GM12872 (cell line): ENCODE measurements around the gene MSI2.

Source experiments
- CTCF ChIP-seq: IDR thresholded peaks from 3 replicates; pipeline ENCODE4 v1.5.1; 2011; ENCODE audit warnings: low read depth, mild to moderate bottlenecking, low read length, moderate library complexity; ENCODE audit not compliant: insufficient read depth

MSI2 gene

DNA sequence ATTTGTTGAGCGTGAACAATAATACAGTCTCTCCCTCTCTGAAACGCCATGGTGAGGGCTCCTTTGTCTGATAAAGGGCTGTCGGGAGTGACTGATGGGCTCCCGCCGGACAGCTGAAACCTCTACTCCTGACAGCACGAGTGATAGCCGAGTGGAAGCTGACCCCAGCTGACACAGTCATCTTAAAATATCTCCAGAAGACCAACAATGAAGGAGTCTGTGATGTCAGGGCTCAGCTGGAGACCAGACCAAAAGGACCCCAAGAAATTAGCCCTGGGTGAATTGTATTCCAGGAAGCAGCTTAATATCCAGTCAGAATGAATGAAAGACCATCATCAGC is 466.4 kb downstream of the MSI2 start:
- TF ChIP-seq CTCF = no peak

- no peak for TF ChIP-seq CTCF
These were observed 467.2 kb downstream of the MSI2 start for GRCh38 chr17:57723427-57724025.

DNA sequence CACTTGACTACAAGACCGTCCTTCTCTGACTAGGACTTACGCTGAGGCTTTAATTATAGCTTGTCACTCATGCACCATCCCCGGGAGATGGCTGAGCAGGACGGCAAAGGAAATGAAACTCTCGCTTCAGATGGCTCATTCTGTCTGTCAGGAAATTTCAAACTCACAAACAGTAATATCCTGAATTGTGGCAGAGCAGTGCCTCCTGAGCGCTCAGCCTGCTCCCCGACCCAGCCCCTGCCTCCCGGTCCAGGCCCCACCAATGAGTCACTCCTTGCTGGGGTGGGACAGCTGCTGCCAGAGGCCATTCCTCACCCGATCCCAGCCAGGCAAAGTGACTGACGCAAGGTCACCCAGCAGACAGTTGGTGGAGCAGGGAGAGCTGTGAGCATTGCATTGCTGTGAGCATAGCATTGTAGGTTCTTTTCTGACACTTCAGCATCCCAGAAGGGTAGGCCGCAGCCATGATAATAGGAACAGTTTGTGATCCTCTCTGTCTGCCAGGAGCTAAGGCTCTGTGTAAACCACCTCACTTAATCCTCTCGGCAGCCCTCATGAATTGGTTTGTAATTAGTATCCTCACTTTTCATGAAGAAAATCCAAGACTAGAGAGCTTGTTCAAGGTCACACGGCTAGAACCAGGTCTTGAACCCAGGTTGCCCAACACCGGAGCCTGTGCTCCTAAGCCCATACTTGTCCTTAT is 467.9 kb downstream of the MSI2 start:
- TF ChIP-seq CTCF = no peak

DNA sequence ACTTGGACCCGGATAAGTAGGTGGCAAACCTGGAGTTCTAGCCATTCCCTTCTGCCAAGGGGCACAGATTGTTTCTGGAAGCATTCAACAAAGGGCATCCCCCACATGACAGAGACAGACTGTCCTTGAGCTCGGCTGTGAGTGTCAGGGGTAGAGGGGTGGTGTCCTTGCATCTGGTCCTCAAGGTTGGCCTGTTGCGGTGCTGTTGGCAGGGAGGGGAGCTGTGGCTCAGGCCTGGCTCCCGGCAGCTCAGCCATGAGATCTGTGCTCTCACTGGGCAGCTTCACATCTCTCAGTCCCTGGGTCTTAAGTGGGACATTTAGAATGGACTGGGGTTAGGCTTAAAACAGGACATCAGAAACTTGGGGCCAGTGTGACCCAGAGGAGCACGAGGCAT is 468.4 kb downstream of the MSI2 start:
- no peak for TF ChIP-seq CTCF

- TF ChIP-seq CTCF = no peak
These were observed 470.0 kb downstream of the MSI2 start for GRCh38 chr17:57726213-57726790.

DNA sequence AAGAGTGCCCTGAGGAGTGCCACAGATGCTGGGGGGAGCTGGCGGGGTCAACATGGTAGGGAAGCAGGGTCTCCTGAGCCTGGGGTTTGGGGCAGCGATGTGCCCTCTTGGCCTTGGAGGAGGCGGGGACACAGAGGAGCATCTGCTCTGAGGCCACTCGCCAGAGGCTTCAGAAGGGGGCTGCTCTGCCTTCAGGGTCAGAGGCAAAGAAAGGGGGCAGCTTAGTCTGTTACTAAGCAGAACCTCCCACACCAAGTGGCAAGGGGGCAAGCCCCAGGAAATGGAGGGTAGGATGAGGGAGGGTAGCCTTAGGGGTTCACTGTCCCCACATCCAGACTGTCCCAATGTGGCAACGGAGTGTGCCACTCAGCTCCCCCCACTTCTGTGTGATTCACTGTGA is 470.5 kb downstream of the MSI2 start:
- TF ChIP-seq CTCF = no peak

- TF ChIP-seq CTCF = no peak
These were observed 471.4 kb downstream of the MSI2 start for GRCh38 chr17:57727630-57728175.
